Hypothalamus (tissue), 51 donors: Measurements from ENCODE around the gene GSG1L.

Source experiments
- DNase-seq, 51 donors: peaks; one replicate each; lab custom pipeline; 2025; lab: John Stamatoyannopoulos, UW

Gene GSG1L

DNA sequence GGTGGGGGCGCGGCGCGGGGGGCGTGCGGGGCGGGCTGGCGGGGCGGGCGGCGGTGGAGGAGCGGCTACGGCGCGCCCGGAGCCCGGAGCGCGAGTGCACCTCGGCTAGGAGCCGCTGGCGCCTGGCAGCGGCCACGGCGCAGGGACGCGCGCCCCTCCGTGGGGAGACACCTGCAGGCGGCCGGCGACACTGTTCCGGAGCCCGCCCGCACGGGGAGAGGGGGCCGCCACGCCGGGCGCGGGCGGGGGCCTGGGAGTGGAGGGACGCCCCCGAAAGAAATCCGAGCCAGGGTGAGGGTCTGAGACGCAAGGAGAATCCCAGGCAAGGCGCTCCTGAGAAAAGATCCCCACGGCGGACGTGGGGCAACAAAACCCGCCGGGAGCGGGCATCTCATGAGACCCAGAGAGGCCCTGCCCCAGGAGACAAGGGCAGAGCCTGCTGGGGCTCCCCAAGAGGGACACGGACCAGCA is at the start of gene GSG1L:
Gene GSG1L, minus strand, starts transcription at position 124 of the 471 bp plus-strand sequence. CDS start 290 bp downstream, outside the sequence.
- peak in 4 of 51 donors; percentile 9 to 32 (median 21) for DNase-seq

GRCh38 chr16:28112908-28113307 is 49.4 kb upstream of the GSG1L start:
- DNase-seq = no peak

DNA sequence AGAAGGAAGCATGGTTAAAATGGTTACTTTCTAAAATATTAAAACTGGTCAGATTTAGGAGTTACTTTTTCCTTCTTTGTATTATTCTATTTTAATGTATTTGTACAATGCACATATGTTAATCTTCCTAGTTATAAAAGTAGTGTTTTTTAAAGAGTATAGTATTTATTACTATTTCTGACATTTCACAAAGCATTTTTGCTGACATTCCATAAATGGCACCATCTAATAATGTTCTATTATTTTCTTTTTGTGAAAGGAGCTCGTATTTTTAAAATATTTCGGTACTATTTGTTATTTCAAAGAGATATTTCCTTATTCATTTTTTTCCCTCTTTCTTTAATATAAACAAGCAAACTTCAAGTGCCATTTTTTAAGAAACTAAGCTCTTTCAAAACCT is 47.5 kb upstream of the GSG1L start:
- DNase-seq = no peak

DNA sequence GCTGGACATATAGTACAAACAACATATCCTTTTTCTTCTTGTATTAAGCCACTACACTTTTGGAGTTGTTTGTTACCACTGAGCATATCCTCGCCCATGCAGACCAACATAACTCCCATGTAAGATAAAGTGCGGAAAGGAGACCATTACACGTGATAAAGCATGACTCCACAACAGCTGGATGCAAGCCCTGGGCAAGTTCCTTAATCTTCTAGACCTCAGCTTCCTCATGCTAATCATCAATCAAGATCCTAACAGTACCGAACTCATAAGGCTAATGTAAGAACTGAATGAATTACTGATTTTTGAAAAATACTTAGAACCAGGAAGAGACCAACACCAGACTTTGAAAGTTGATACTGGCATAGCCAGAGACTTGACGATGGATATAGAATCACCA is 47.0 kb upstream of the GSG1L start:
- no peak for DNase-seq

DNA sequence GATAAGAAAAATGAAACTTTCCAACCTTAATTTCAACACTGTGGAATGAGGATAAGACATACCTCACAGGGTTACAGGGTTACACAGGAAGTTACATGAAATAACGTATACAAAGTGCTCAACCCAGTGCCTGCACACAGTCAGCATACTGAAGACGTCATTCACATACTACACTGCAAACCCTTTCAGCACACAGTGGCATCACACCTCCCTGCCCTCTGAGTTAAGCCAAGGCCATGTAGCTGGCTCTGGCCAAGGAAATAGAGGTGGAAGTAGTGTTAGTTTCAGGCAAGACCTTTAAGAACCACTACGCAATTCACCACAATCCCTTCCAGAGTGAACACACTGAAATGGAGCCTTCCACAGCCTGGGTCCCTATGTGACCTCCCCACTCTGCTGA is 46.6 kb upstream of the GSG1L start:
- DNase-seq = no peak

DNA sequence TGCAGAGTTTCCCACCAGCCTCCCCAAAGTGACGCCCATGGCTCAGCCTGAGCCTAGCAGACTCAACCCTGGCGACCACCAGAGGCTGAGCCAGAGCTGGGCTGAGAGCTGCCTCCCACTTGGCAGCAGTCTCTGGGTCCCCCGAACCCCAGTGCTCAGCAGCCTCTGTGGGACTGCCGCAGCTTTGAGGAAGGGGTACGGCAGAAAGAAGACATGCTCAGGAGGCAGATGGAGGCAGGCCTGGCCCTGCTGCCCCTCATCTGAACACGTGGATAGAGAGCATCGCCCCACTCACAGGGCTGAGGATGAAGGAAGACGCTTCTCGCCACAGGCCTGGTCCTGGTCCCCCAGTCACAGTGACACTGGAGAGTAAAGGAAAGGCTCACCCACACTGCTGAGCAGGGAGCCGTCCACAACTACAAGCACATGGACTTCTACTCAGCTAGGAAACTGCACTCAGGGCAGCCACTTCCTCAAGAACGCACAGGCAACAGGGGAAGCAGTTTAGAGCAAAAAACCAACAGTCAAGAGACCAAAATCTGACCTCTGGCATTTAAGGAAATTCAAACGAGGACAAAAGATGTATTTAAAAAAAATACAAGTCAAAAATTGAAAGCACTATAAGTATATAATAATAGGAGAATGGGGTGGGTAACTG is 45.2 kb upstream of the GSG1L start:
- DNase-seq = no peak

DNA sequence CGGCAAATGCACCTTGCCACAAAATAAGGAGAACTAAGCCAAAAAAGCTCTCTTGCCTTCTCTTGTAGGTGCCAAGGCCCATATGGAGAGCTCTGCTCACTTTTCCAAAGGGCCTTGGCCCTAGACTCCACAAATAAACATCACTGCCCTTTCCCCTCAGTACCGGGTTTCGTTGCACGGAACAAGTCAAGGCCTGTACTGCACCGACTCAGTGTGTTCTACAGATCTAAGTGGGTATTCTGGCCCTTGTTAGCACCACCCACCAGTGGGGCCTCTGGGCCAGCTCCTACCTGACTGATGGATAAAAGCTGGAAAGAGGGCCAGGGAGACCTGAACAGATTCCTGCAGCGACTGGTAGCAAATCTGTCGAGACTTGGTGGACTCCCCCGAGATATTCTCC is 43.7 kb upstream of the GSG1L start:
- DNase-seq = no peak

DNA sequence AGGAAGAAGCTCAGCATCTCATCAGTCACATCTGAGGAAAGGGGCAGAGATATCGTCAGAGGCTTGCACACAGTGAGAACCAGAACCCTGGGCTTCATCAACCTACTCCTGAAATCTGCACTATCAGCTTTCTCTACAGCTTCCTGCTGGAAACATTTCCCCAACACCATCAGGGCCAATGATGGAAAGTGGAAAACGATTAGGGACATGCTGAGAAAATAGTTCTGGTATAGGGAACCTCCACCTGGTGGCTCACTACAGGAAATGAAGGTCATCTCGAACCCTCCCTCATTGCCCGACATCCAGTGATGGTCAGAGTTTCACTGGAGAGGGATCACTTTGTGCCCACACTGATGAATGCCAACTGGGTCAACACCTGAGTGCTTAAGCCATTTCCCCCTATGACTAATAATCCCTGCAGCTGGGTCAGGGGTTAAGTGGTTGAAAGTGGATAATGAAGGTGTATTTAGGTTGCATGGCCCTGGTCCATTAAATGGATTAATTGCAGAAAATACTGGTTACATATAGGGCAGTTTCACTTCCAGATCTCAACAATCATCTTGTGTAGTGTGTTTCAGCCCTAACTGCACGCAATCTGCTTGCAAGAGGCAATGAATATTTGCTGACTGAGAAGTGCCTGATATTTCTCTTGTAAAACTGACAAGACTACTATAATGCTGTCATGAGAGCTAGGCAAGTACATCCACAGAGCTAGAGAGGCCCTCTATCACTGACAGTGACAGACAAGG is 43.1 kb upstream of the GSG1L start:
- no peak for DNase-seq

DNA sequence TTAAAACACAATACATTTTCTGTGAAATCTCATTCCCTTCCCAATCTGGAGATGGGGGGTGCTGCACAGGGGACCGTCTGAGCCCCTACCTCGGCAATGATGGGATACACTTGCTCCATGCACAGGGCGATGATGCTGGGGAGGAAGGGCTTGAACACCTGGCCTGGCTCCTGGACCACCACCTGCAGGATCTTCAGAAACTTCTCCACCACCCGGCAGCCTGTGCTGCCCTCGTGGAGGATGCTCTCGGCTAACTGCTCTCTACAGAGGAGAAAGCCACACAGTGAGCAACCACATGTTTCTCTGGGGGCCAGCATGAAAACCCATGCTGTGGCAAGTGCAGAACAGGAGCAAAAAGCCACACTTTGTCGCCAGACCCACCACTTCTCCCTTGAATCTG is 42.4 kb upstream of the GSG1L start:
- DNase-seq = no peak

- no peak for DNase-seq
Observed at GRCh38 chr16:28105297-28105696, 41.8 kb upstream of the GSG1L start.

DNA sequence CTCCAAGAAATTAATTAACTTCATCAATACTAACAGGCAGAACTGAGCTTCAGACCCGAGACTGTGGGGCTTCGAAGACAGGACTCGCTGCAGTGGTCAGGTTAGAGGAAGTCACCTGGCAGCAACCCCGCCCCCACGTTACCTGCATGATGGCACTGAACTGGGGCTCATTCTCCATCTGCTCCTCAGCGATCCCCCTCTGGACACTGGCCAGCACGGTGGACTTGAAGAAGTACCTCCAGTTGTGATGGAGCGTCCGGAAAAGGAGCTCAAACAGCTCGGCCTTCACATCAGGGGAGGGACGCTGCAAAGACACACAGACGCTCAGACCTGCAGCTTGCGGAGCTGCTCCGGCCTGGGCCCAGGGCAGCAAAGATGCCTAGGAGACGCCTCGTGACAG is 40.9 kb upstream of the GSG1L start:
- no peak for DNase-seq

GRCh38 chr16:28103516-28104170 is 40.1 kb upstream of the GSG1L start:
- no peak for DNase-seq

DNA sequence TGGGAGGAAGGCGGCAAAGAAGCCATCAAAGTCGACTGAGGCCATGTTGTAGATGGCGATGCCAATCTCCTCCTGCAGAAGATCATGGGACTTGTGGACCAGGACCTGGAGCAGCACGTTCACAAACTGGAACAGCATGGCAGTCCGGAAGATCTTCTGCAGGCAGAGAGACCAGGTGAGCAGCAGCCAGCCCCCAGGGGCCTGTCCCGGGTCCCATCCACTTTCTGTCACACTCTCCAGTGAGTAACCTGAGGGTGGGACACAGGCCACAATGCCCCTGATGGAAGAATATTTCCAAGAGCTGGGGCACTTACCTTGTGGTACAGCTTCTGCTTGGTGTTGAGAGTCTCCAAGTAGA is 38.0 kb upstream of the GSG1L start:
- DNase-seq = no peak

GRCh38 chr16:28100810-28101532 is 37.5 kb upstream of the GSG1L start:
- DNase-seq = no peak

DNA sequence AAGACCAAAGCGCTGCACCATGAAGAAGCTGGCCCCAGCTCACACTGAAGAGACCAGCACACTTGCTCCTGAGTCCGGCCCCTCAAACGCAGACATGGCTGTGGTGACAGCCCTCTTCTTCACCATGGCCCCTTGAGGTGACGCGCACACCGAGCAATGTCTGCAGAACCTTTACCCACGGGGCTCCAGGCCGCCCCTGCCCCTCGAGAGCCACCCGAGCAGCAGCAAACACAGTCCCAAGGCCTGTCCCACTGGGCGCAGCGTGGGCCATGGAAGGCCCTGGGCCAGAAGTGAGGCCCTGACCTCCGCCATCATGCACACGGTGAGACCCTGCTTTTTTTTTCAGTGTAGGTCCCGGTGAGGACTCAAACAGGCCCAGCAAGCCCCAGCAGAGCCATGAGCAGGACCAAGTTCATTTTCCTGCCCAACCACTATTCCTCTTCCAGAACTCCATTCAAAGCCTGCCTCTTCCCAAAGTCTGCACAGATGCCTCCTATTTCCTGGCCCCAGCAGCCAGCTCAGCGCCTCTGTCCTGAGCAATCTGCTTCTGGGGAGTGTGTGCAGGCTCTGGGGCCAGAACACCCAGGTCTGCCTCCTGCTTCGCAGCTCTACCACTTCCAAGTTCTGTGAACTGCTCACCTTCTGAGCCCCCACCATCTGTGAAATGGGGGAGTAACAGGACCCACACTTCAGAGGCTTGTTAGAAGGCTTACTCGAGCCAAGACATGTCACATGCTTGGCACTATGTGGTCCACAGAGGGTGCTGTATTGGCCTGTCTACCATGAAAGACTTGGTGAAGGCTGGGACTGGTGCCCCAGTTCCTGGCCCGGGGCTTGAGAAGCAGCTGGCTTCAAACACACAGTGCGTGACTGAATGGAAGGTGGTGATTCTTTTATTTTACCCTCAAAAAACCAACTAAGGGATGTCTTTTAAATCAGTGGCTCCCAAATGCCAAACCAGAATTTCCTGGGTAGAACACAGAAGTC is 35.7 kb upstream of the GSG1L start:
- DNase-seq = peak in 2 of 51 donors; percentile 11 to 15

- no peak for DNase-seq
Observed at GRCh38 chr16:28098171-28098958, 34.9 kb upstream of the GSG1L start.

GRCh38 chr16:28096983-28097899 is 33.7 kb upstream of the GSG1L start:
- peak in 1 of 51 donors; percentile 32 for DNase-seq

DNA sequence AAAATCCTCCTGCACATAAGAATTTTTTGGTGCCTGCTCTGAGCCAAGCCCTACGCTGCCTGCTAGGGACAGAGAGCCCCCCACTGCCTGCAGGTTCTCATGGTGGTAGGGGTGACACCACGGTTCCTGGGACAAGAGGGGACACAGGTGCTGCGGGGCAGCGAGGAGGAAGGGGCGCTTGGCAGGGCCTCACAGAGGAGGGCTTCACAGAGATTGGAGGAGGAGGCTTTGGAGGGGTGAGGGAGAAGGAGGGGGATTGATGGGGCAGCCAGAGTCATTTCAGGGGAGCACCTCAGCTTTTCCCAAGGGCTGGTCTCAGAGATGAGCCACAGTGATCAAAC is 29.8 kb upstream of the GSG1L start:
- DNase-seq = no peak
